HG02610 (cell line): ENCODE results near the gene SPOCK1.

Experiments used
- ATAC-seq: cut with Tn5 transposase; IDR thresholded peaks from one replicate; pipeline ENCODE4 v1.9.1; 2021; ENCODE audit warnings: mild to moderate bottlenecking, moderate library complexity; ENCODE audit not compliant: unreplicated experiment

The SPOCK1 gene

DNA sequence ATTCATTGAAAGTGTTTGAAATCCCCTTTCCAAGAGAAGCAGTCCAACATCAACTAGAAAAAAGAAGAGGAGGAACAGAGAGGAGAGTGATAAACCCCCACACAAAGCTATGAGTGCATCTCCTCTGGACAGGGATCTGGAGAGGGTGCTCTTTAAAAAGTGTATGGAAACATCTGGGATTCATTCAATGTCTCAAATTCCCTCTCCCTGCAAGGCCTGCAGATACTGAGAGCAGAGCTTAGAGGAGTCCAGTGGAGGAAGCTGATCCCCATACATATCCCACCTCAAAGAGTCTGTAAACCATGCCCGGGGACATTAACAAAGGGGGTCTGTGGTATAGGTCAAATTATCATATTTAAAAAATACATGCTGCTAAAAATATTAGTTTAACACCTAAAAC, 2.2 kb downstream of the SPOCK1 start:
- ATAC-seq: no peak

- no peak for ATAC-seq
Measured at GRCh38 chr5:137492331-137492730, 6.8 kb downstream of the SPOCK1 start.

- ATAC-seq: no peak
Measured at GRCh38 chr5:137491121-137491520, 8.0 kb downstream of the SPOCK1 start.

- ATAC-seq: no peak
Measured at GRCh38 chr5:137490591-137490990, 8.5 kb downstream of the SPOCK1 start.

- ATAC-seq: no peak
Measured at GRCh38 chr5:137488974-137489373, 10.2 kb downstream of the SPOCK1 start.

- ATAC-seq: no peak
Measured at GRCh38 chr5:137488516-137488915, 10.6 kb downstream of the SPOCK1 start.

DNA sequence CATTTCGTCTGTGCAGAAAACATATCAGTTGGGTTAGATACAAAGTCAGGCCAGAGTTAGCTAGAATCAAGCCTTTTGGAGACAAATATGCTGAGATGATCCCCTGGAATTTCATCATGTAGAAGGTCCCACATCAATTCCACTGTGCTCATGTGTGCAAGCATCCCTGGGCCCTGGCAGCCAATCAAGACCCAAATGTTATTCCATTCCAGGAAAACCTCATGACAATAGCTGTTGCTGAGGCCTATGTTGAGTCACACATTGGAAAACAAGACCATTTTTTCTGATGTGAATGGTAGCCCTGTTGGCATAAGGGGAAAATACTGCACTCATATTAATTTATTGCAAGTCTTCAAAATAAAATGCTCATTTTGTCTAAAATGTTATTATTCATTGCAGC, 11.5 kb downstream of the SPOCK1 start:
- no peak for ATAC-seq

GRCh38 chr5:137486707-137487106, 12.4 kb downstream of the SPOCK1 start:
- ATAC-seq: no peak

DNA sequence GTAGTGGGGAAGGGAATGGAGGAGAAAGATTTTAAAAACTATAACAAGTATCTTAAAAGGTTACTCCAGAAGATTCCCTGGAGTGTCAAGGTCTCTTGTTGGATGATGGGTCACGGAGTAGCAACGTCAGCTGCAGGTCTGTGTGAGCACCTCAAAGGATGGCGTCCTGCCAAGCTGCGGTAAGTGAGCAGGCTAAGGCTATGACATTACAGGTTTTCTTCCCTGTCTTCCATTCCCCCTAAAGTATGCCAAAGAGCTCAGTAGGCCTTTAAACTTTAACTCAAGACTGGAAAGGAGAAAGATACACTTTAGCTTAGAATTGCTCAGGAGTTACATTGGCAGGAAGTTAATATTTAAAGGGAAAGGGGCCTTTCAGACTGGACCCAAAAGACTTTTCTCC, 17.5 kb downstream of the SPOCK1 start:
- ATAC-seq: no peak

GRCh38 chr5:137478043-137478442, 21.1 kb downstream of the SPOCK1 start:
- ATAC-seq: no peak

- no peak for ATAC-seq
Measured at GRCh38 chr5:137470921-137471220, 28.3 kb downstream of the SPOCK1 start.

DNA sequence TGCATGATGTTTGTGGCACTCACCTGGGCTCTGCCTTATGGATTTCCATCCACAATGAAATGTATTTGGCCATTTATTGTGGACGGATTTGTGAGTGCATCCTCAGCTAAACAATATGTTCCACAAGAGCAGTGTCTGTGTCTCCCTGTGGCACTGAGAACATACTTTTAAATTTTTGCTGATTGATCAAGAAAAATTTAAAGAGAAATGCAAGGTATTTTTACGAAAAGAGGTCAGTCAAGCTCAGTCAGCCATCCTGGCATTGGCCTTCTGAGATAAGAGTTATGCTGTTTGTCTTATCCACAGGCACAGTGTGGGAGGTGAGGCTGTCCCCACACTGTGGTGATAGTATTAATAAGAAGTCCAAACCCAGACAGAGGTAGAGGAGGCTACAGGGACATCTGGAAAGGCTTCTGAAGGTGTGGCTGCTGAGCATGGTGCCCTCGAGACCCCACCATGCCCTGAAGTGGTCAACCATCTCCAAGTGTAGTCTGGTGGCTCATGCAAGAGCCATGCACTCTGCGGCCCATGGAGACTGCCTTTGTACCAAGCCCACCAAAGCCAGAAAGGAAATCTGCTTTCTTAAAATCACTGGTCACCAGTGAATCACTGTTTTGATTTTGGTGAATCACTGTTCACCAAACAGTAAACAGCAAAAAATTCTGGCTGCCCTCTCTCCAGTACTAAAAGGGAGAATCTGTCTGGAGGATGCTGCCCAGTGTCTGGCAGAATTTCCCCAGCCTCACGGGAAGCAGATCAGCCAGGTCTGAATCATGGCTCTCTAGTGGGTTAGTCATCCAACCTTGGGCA, 28.8 kb downstream of the SPOCK1 start:
- ATAC-seq: no peak

GRCh38 chr5:137466889-137467288, 32.2 kb downstream of the SPOCK1 start:
- ATAC-seq: no peak

DNA sequence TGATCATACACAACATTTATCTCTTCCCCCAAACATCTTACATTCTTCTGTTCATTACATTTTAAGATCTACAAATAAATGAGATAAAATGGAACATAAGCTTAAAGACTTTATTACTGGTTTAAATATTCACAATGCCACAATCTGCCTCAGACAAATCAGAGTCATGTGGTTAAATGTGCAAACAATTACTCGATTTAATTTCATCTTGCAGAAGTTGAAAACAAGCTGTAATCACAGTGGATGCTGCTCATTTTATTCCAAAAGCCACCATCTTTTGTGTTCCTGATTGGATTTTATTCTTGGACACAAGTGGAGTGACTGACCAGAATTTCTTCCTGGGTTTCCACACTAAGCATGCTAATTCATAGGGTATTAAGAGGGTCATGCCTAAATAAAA, 33.2 kb downstream of the SPOCK1 start:
- no peak for ATAC-seq

- no peak for ATAC-seq
Measured at GRCh38 chr5:137462816-137463520, 36.2 kb downstream of the SPOCK1 start.

DNA sequence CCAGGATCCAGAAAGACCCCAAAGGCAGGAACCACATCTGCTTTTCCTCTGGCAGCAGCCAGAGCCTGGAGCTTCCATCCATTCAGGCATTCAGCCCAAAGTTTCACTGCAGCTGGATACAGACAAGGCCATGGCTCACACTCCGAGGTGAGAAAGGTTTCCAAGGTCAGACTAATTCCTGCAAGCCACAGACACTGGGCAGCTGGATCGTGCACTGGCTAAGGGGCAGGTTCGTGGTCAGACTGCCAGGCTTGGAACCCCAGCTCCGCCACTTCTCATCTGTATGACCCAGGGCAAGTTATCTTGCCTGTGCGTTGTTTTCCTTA, 36.9 kb downstream of the SPOCK1 start:
- no peak for ATAC-seq

GRCh38 chr5:137461391-137462264, 37.5 kb downstream of the SPOCK1 start:
- no peak for ATAC-seq

DNA sequence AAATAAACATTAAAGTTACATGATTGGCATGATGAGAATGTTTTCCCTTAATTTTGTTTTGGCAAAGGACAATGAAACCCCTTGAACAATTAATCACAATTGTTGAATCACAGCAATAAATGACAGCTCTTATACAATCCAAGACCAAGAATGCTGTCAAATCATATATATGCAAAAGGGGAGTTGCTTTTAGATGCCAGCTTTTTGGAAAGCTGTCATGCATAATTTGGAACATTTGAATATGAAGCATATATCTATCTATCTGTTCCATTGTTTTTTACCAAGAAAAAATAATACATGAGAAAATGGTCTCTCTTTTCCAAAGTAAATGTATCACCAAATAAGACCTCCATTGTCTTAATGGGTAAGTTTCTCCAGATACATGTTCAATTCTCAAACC, 44.5 kb downstream of the SPOCK1 start:
- no peak for ATAC-seq

GRCh38 chr5:137453483-137454080, 45.5 kb downstream of the SPOCK1 start:
- no peak for ATAC-seq

GRCh38 chr5:137450759-137451158, 48.4 kb downstream of the SPOCK1 start:
- no peak for ATAC-seq

- ATAC-seq: no peak
Measured at GRCh38 chr5:137448868-137449267, 50.3 kb downstream of the SPOCK1 start.
